Neural progenitor cell (in vitro differentiated cells): ENCODE data around the gene QRICH1.

ENCODE experiments used
- EZH2 ChIP-seq: fragments of 200-600 bp; sonication (generic); IDR thresholded peaks from 2 replicates; pipeline ENCODE4 v1.6.1; 2017; ENCODE audit warnings: antibody characterized with exemption, mild to moderate bottlenecking, moderate library complexity
- EZH2phosphoT487 ChIP-seq: fragments of 200-600 bp; sonication (generic); IDR thresholded peaks from 2 replicates; pipeline ENCODE4 v1.6.1; 2017; ENCODE audit warnings: antibody characterized with exemption
- TF ChIP-seq, protein P1 (sequence below): fragments of 200-600 bp; sonication (generic); IDR thresholded peaks from 2 replicates; pipeline ENCODE4 v1.5.1; 2017; ENCODE audit warnings: antibody characterized with exemption, mild to moderate bottlenecking

DNA sequence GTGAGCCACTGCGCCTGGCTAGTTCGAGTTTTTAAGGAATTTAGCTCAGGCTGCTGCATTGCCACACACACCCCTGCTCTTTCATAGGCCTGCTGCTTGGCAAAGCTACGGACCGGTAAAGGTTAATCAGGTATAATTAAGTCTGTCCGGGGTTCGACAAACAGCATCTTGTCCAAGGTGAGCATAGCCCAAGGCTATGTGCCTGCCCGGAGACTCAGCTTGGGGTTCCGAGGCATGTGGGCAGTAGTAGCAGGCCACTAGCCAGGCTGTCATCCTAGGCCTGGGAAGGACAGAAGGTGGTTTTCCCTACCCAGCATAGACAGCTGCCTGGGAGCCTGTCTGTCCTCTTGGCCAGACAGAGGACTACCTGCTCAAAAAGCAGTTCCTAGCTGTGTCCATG lies 97.2 kb downstream of the QRICH1 start:
- TF ChIP-seq, protein P1, sequence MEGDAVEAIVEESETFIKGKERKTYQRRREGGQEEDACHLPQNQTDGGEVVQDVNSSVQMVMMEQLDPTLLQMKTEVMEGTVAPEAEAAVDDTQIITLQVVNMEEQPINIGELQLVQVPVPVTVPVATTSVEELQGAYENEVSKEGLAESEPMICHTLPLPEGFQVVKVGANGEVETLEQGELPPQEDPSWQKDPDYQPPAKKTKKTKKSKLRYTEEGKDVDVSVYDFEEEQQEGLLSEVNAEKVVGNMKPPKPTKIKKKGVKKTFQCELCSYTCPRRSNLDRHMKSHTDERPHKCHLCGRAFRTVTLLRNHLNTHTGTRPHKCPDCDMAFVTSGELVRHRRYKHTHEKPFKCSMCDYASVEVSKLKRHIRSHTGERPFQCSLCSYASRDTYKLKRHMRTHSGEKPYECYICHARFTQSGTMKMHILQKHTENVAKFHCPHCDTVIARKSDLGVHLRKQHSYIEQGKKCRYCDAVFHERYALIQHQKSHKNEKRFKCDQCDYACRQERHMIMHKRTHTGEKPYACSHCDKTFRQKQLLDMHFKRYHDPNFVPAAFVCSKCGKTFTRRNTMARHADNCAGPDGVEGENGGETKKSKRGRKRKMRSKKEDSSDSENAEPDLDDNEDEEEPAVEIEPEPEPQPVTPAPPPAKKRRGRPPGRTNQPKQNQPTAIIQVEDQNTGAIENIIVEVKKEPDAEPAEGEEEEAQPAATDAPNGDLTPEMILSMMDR = no peak
- TF ChIP-seq EZH2phosphoT487 (no peak), EZH2 (no peak)
